DMS53 (cell line): ENCODE data around the gene PLD1.
A peak's percentile ranks its signal among the peaks of the same experiment; 100 is the strongest.

Experiments
- DNase-seq: peaks from one replicate; lab custom pipeline; 2025; lab: John Stamatoyannopoulos, UW

The PLD1 gene

DNA sequence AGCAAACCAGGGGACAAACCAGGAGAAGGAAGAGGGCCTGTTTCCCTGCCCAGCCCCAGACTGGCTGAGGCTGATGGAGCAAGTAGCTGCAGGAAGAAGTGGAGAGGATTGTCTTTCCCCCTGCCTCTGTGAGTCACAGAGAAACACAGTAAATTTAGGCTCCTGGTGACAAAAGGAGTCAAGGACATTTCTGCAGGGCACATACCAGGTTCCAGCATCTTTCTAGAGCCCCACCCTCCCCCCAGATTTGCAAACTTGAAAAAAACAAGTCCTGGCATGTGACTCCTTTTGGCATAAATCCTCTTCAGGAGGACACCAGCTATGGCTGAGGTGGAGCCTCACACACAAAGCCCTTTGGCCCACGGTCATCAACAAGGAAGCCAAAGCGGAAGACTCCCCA, 17.8 kb downstream of the PLD1 start:
- DNase-seq, result peak; percentile 3

DNA sequence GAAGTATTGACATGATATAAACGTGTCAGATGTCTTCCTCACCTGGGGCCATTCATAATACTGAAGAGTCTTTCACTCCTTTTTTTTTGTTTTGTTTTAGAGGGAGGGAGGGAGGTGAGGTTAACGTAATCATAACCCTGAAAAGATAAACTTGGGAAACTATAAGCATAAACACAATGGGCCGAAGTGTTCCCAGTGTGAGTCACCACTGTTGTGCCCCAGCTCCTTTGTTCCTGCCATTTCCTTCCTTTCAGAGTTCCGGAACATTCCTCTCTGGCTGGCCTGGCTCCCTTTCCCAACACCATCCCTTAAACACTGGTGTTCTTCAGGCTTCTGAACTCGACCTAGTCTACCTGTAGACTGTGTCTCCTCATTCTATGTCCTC, 18.6 kb downstream of the PLD1 start:
- peak; percentile 61 for DNase-seq

DNA sequence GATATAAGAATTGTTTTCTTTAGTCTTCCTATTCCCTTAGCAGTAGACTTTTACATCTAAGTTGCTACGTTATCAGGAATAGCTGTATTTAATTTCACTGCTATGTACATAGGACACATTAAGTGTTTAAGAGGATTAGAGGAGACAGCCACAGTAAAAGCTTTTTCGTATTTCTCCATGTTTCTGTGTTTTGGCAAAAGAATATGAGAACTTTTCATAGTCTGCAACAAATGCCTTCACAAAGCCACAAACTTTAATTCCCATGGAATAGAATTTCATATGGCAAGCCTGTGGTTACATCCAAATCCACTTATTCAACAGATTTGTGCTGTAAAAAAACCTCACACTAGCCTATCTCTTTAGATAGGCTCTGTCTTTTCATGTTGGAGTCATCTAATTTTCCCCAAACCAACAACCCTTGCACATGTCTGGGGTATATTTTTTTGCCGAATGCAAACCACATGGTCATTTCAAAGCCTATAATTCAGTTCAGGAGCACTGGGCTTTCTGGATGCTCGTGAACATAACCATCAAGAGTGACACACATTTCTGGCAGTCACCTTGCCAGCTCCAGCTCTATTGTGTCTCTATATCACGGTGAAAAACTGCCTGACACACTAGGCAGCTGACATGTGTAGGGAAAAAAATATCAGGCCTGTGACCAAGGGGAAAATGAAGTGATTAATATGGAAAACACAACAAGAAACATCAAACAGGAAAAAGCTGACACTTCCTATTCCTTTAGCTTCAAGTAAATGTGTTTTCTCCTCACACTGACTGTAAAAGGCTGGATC, 19.2 kb downstream of the PLD1 start:
- peak; percentile 41 for DNase-seq

DNA sequence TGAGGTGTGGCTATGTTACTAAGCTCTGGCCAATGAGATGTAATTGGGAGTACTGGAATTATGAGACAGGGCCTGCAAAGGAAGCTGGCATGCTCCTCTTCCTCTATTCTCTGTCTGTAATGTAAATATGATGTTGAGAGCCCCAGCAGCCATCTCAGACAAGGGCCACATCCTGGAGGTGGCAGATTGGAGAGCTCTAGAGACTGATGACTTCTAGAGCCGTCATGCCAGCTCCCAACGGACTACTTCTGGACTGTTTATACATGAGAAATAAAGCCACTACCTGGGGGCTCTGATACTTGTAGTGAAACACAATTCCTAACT, 19.7 kb downstream of the PLD1 start:
- DNase-seq, result peak; percentile 66

DNA sequence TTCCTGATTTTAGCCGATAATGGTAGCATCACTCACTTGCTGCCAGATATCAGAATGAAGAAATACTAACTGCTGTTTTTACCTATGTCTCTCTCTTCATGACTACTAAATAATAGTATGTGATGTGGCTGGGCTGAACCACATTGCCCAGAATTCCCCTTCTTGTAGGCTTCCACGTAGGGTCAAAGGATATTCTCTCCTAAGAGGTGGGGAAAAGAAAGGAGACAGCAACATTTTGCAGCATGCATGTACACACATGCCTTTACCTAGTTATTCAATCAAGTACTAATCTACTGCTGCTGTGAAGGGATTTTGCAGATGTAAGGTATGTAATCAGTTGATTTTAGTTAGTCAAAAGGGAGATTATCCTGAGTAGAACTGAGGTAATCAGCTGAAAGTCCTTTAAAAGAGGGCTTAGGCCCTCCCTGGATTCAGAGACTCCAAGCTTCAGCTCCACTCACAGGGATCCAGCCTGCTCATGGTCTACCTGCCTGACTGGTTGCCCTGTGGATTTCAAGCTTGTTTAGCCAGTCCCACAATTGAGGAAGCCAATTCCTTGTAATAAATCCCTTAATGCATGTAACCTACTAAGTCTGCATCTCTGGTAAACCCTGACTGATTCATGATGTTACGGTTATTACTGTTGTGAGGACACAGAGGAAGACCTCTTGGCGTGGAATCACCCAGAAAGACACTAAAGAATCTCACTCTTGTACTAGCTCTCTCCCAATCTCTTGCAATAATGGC, 20.4 kb downstream of the PLD1 start:
- peak; percentile 36 for DNase-seq

DNA sequence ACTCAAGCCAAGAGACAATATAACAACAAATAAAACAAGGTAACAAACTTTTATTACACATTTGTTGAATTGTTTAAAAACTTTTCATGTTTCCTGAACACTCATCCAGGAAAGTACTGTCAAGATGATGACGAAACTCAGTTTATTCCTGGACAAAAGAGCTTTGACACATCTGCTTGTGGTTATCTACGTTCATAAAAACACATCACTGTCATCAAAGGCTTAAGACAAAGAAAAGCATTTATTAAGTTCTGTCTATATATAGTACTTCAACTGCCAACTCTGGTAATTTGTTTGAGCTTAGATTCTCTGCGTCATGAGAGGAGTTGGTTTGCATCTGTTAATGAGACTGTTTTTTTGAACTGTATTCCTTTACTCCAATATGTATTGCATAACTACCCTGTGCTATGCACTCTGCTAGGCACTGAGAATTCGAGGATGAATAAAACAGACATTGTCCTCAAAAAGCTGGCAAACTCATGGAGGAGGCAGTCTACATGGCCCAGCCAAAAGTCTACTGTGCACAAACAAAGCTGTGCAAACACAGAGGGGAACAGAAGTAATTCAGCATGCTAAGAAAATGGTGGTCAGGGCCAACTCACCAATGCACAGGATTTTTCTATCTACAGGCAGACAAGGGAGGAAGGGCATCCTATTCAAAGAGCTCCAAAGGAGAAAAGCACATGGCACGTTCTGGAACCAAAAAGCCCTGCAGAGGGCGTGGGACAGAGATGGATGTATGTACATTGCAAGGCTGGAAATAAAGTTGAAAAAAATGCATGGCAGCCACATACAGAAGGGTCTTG, 21.5 kb downstream of the PLD1 start:
- no peak for DNase-seq

DNA sequence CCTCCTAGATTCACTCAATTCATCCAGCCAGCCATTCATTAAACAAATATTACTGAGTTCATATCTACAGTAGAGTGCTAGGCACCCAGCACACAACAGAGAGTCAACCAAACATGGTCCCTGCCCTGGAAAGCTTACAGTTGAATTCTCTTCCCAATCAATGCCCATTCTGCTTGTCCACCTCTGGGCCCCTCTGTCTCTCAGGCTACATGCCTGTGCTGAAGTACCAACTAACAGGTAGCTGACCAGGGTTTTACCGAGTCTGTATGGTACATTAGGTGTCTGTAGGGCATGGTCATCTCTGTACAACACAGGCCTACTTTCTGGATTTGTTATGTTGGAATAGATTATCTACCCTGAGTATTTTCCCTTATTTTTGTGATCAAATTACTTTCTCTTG, 23.3 kb downstream of the PLD1 start:
- no peak for DNase-seq

DNA sequence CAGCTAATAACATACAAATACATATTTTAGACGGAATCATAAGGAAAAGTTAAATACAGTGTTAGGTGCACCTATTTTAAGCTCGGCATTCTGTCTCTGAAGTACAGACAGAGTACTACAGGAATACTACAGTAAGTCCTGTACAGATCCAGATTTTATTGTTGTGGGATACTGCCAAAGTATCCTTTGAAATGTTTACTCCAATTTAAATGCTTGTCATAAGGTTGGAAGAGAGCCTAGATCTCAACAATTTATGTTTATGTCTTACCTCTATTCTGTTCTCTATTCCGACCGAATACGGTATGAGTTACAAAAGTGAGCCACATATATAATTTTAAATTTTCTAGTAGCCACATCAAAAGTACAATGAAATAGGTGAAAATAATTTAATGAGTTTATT, 25.3 kb downstream of the PLD1 start:
- no peak for DNase-seq

DNA sequence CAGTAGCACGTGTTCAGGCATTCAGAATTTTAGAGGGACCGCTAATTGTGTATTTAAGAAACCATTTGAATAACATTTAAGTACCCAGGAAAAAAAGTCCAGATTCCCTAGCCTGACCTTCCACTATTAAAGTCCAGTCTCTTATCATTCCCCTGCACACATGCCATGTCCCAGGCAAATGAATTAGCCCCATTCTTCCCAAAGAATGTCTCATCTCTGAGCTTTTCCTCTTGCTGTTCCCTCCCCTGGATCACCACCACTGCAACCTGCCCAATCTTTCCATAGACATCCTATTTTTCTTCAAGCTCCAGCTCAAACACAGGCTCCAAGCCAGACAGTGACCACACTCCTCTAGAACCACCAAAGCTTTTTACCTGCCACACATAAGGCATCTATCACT, 25.9 kb downstream of the PLD1 start:
- DNase-seq, result no peak

DNA sequence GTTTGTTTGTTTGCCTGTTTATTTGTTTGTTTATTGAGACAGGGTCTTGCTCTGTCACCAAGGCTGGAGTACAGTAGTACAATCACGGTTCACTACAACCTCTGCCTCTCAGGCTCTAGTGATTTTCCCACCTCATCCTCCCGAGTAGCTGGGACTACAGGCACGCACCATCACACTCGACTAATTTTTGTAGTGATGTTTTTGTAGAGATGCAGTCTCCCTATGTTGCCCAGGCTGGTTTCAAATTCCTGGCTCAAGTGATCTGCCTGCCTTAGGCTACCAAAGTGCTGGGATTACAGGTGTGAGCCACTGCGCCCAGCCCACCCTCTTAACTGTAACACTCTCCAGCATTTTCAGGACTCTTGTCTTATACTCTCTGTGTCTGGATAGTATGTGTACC, 26.7 kb downstream of the PLD1 start:
- no peak for DNase-seq

DNA sequence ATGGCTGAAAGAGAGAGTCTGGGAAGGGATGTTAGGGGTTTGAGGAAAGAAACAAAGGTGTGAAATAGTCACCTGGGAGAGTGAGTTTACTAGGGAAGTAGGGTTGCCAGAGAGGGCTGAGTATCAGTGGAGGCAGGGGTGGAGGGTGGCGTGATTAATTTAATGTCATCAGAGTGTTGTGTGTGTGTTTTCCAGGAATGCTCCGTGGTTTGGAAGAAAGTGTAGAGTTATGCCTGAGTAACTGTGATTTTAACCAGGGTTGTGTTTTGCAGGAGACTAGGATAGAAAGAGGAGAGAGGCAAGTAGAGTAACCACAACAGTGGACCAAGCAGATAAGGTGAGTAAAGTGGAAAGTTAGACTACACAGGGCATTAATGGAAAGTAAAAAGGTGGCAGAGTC, 27.2 kb downstream of the PLD1 start:
- DNase-seq, result no peak

DNA sequence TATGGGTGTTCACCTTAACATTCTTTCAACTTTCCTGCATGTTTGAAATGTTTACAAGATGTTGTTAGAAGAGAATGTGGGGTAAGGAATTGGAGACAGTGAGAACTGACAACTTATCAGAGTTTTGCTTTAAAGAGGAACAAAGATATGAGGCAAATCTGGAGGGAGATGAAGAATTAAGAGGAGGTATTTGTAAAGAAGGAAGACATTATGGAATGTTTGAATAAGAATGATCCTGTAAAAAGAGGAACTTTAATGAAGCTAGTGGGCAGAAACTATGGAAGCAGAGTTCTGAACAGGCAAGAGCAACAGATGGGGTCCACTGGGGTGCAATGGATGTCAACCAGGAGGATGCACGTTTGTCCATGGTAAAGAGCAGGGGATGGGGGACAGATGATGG, 27.7 kb downstream of the PLD1 start:
- DNase-seq, result no peak

DNA sequence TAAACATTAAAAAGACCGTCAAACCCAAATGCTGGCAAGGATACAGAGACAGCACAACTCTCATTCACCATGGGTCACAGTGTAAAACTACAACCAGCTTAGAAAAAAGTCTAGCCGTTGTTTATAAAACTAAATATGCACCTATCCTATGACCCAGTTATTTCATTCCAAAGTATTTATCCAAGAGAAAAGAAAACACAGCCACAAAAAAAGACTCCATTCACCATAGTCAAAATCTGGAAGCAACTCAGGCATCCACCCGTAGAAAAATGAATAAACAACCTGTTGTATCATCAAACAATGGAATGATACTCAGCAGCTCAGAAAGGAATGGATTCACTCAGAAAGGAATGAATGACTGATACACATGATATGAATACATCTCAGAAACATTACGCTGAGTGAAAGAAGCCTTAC, 28.6 kb downstream of the PLD1 start:
- DNase-seq, result no peak

DNA sequence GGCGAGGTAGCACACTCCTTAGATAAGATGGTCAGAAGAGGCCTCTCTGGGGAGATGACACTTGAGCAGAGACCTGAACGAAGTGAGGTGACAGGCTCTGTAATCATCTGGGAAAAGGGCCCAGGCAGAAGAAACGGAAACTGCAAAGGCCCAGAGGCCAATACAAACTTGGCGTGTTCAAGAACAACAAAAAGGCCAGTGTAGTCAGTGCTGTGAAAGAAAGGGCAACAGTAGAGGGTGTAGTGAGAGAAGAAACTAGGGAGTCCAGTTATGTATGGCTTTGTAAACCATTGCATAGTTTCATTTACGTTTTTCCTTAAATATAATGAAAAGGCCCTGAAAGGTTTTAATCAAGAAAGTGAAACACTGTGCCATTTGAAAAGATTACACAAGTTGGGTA, 31.8 kb downstream of the PLD1 start:
- DNase-seq, result no peak

DNA sequence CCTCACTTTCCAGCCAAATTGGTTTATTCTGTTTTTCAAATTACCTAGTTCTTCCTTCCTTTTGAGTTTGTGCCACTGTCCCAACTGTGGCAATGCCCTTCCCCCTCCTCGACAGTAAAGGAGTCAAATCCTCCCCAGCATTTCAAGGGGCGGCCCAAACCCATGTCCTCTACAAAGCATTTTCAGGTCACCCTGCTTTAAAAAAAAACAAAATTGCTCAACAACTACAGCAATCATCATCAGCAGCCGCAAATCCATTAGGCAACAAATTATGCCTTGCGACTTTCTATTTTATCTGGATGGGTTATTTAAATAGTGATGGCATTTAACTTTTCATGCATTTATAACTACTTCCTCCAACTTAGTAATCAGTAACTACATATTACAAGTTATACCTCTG, 32.7 kb downstream of the PLD1 start:
- DNase-seq, result no peak

DNA sequence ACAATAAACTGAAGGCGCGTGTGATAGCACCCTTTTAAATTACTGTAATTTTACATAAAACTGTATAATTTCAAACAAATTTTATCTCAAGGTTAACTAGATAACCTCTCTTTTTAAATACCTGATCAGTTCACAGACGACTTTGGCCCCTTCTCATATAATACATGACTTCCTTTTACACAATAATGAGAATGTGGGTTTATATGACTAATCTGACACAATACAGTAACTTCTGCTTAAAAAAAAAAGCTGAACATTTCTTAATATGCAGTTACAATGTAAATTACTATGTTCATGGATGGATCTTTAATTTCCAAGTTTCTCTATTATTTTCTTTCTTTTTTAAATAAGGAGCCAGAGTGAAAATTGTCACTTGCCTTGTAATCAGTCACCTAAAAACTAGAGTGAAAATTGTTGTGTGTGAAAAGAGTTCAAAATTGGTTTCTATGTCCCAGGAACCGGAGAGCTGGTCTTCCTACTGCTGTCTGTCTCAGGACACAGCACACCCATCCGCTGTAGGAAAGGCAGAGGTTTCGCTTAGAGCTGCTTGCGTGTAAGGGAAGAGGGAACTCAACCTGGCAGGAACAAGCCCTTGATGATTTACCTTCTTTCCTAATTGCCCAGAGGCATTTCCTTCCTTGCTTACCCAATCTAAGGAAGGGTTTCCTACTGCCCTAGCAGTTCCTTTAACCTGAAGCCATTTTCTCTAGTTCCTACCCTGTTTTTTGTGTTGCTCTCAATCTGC, 33.3 kb downstream of the PLD1 start:
- no peak for DNase-seq

DNA sequence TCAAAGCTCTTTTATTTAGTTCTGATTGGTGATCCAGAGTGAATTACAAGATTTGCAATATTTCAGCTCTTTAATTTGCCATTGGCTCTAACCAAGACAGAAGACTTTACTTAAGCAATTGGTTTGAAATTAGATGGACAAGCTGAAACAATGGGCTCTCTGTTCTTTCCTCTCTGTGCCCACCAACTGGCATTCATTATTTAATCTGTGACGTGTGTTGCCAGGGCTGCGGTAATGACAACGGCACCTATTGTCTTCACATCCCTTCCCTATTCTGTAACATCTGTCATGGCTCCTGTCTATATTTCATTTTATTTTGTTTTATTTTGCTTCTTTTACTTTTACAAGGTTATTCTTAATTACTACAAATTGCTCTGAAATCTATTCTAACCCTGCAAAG, 33.9 kb downstream of the PLD1 start:
- DNase-seq, result no peak

DNA sequence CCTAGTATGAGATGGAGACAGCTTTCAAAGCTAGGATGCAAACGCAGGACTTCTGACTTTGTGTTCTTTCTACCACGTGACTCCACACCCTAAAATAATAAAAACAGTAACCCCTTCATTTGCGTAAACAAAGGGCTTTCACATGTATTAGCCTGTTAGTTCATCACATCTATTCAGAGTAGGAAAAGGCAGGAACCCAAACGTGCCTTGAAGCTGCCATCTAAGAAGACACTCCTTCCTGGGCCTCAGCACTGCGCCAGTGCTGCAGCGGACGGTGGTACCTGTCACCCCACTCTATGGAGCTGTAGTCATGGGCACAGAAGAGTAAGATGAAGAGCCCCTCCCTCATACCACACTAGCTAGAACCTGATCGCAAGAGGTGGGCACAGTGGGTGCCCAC, 34.3 kb downstream of the PLD1 start:
- DNase-seq, result no peak

DNA sequence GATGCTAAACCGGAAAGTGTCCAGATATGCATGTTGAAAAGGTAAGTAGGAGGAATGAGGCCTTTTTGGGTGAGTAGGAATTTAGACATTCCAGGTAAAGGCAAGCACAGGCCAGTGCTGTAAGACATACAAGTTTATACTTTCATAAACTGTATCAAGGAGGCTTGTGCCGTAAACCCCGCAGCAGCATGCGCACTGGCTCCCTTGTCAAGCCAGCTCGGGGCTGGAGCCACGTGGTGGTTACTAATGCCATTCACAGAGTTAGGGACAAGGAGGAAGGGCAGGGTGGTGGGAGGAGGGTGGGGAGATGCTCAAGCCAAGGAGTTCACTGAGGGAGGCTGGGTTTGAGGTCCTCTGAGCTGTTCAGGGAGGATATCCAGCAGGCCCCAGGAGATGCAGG, 35.8 kb downstream of the PLD1 start:
- no peak for DNase-seq

DNA sequence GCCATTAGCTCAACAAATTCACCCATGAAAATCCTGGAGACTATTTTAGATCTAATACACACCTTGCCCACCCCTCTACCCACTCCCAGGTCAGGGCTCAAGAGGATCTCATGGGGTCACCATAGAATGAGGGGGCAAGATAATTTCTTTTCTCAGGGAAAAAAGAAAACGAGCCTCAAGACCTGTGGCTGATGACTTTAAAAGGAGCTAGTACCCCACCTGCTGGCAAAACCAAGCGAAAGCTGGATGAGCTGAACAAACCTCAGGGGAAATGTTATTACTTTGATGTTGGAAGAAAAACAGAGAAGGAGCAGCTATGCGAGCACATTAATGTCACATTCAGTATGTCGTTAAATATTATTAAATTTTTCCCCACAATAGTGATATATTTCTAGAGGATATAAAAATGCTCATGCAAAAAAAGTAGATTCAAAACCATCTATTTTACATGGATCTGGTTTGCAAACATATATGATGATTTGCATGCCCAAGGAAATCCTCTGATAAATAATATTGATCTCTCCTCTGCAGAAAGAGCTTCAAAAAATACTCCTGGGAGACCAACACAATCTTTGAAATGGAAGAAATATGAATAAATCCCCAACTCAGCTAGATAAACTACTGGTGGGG, 37.7 kb downstream of the PLD1 start:
- peak; percentile 71 for DNase-seq

DNA sequence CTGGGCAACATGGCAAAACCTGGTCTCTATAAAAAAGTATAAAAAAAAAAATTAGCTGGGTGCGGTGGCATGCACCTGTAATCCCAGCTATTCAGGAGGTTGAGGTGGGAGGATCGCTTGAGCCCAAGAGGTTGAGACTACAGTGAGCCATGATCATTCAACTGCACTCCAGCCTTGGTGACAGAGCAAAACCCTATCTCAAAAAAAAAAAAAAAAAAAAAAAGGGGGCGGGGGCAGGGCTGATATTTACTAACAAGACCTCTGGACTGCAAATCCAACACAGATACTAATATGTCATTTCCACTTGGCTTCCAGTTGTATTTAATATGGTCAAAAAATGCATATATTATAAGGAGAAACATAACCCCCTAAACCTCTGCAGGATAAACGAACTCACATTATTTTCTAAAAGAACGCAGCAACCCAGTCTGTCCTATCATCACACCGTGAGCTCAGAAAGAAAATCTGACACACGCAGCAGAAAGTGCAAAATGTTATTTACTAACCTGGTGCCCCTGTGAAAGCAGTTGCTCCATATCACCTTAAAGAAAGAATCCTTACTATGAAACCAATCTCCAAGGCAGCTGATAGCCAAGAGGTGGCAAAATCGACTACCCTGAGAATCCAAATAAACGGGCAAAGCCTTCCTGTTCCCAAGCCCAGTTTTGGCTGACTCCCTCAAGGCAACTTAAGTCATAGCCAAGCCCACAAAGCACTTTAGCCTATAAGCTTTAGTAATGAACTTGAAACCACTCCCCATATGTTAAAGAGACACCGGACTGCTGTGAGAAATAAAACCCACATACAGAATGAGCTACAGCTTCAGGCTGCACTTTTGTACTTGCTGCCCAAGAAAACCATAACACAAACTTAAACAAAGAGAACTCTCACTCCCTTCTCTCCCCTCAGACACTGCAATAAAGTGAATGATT, 39.3 kb downstream of the PLD1 start:
- DNase-seq, result no peak
